HG03457 (cell line): Measurements from ENCODE around the gene CILP.

Source experiments
- ATAC-seq: cut with Tn5 transposase; IDR thresholded peaks from one replicate; pipeline ENCODE4 v1.9.1; 2021; ENCODE audit warnings: moderate number of reproducible peaks; ENCODE audit not compliant: unreplicated experiment

The CILP gene

GRCh38 chr15:65164139-65164538 is 47.1 kb downstream of the CILP start:
- no peak for ATAC-seq

- no peak for ATAC-seq
Observed at GRCh38 chr15:65163041-65163440, 48.2 kb downstream of the CILP start.

- ATAC-seq, result no peak
Observed at GRCh38 chr15:65156692-65157091, 54.6 kb downstream of the CILP start.

GRCh38 chr15:65154720-65155119 is 56.6 kb downstream of the CILP start:
- no peak for ATAC-seq

GRCh38 chr15:65147902-65148301 is 63.4 kb downstream of the CILP start:
- no peak for ATAC-seq

- no peak for ATAC-seq
Observed at GRCh38 chr15:65146438-65146837, 64.8 kb downstream of the CILP start.
